GM12878 (cell line): ENCODE data around the gene OSBPL10. TPM values are rescaled to one million over a fixed set of nuclear protein-coding genes. Genes with fewer than 3 reads are reported as not detected.

Experiments
- ATAC-seq: fragments of 200-7000 bp; cut with Tn5 transposase; 3 replicates; pipeline ENCODE4 v1.9.1; 2020; ENCODE audit warnings: mild to moderate bottlenecking, moderate library complexity
- BruUV-seq: library from RNA; stranded (reverse); fragments of 400-500 nt; replicated peaks from 2 replicates; lab custom pipeline; 2021; lab: Mats Ljungman, UMichigan
- CTCF ChIA-PET: fragments of 300-600 bp; sonication (Branson Sonifier 250); formaldehyde crosslinking; extraction: SDS; loops from one replicate; lab custom pipeline; 2021; ENCODE audit warnings: inconsistent platforms; lab: Yijun Ruan, JAX
- POLR2A ChIA-PET: fragments of 350-600 bp; formaldehyde crosslinking; extraction: SDS; loops from one replicate; lab custom pipeline; 2021; ENCODE audit warnings: inconsistent platforms; lab: Charles Lee
- RAD21 ChIA-PET: fragments of 300-600 bp; sonication (Branson Sonifier 250); formaldehyde crosslinking; loops from one replicate; lab custom pipeline; 2023; ENCODE audit warnings: antibody characterized with exemption; ENCODE audit not compliant: unreplicated experiment; lab: Charles Lee
- SMC1A ChIA-PET: fragments of 300-600 bp; sonication (Branson Sonifier 250); formaldehyde crosslinking; loops from one replicate; lab custom pipeline; 2023; ENCODE audit not compliant: unreplicated experiment, uncharacterized antibody; lab: Charles Lee
- DNase-seq: peaks from one replicate; pipeline ENCODE4 v3.0.0-alpha.2; 2011; ENCODE audit warnings: low read depth, low spot score
- FAIRE-seq: peaks from 3 replicates; lab custom pipeline; 2011; peaks lifted over from hg19 to GRCh38; lab: Jason Lieb, UNC
- H2AFZ ChIP-seq: 2 replicates; pipeline ENCODE4 v1.6.0; 2011; ENCODE audit warnings: low read depth, low read length, control low read depth; ENCODE audit not compliant: control insufficient read depth
- H3K27ac ChIP-seq: 2 replicates; pipeline ENCODE4 v1.5.1; 2011; ENCODE audit warnings: control low read depth; ENCODE audit not compliant: control insufficient read depth, insufficient read depth
- H3K27me3 ChIP-seq, 2 experiments: replicated peaks in 1 of 2; 2 replicates each; pipeline versions ENCODE4 v1.6.0 to v1.6.1; 2011; ENCODE audit warnings: low read length in 1 of 2; ENCODE audit not compliant: control insufficient read depth in 2 of 2, insufficient read depth in 2 of 2
- H3K36me3 ChIP-seq, 2 experiments: 2 replicates each; pipeline ENCODE4 v1.5.1; 2011; ENCODE audit warnings: low read length in 1 of 2; ENCODE audit not compliant: control insufficient read depth in 2 of 2, insufficient read depth in 2 of 2
- H3K4me1 ChIP-seq: 2 replicates; pipeline ENCODE4 v1.6.1; 2011; ENCODE audit warnings: mild to moderate bottlenecking, low read length, moderate library complexity, mixed read lengths; ENCODE audit not compliant: control insufficient read depth, insufficient read depth
- H3K4me2 ChIP-seq: 2 replicates; pipeline ENCODE4 v1.6.0; 2011; ENCODE audit warnings: control low read depth; ENCODE audit not compliant: control insufficient read depth, insufficient read depth
- H3K4me3 ChIP-seq: fragments of 200-600 bp; sonication (generic); 2 replicates; pipeline ENCODE4 v1.5.1; 2016
- H3K79me2 ChIP-seq: 2 replicates; pipeline ENCODE4 v1.6.0; 2011; ENCODE audit warnings: low read length; ENCODE audit not compliant: control insufficient read depth, insufficient read depth
- H3K9ac ChIP-seq: 2 replicates; pipeline ENCODE4 v1.8.0; 2011; ENCODE audit warnings: low read length, control low read depth, mixed read lengths; ENCODE audit not compliant: control insufficient read depth, insufficient read depth
- H3K9me3 ChIP-seq: replicated peaks from 3 replicates; pipeline ENCODE4 v1.5.1; 2011; ENCODE audit warnings: mild to moderate bottlenecking, low read length; ENCODE audit not compliant: control insufficient read depth, insufficient read depth
- H4K20me1 ChIP-seq: 2 replicates; pipeline ENCODE4 v1.6.0; 2011; ENCODE audit not compliant: control insufficient read depth, insufficient read depth
- NFIC ChIP-seq: IDR thresholded peaks from 2 replicates; pipeline ENCODE4 v1.6.1; 2012; ENCODE audit warnings: low read depth, mild to moderate bottlenecking, inconsistent platforms, low read length, moderate library complexity
- TCF7 ChIP-seq: IDR thresholded peaks from 2 replicates; pipeline ENCODE4 v1.6.1; 2014; ENCODE audit warnings: antibody characterized with exemption, borderline replicate concordance
- ZNF622 ChIP-seq: fragments of 450-650 bp; IDR thresholded peaks from 2 replicates; pipeline ENCODE4 v1.6.1; 2017; ENCODE audit warnings: mild to moderate bottlenecking, inconsistent platforms
- WGBS: methylation state at CpG from one replicate; pipeline ENCODE4 v1.1.6; 2016; ENCODE audit warnings: low lambda C conversion rate; ENCODE audit not compliant: insufficient replicate concordance, insufficient coverage; ENCODE audit errors: missing lambda C conversion rate; 5-methylcytosine and 5-hydroxymethylcytosine counted together
- in situ Hi-C: fragments of 300-500 bp; cut with MboI; formaldehyde crosslinking; loops from 9 replicates; pipeline ENCODE4 v1.14.3; 2018; ENCODE audit warnings: mixed read lengths
- intact Hi-C: fragments of 100-400 bp; cut with micrococcal nuclease; formaldehyde crosslinking; loops from one replicate; pipeline ENCODE4 v1.14.2; 2022; ENCODE audit not compliant: unreplicated experiment
- polyA plus RNA-seq, 11 experiments: library from polyadenylated mRNA; depleted of rRNA in 4 of 11; unstranded in 6 of 11; stranded (reverse) in 5 of 11; fragments of >200 nt; fragmentation: Nextera tagmentation in 4 of 11; fragmentation: Illumina TruSeq in 1 of 11; extraction: Ambion mirVana in 4 of 11; extraction: Trizol in 1 of 11; gene quantifications; 1 replicate in 1 of 11; 2 replicates in 10 of 11; pipeline versions ENCODE4 v1.2.1 to v1.2.3, GENCODE V29; 2011 to 2016; ENCODE audit warnings: inconsistent platforms in 2 of 11, missing spikeins in 2 of 11, low read depth in 1 of 11
- total RNA-seq, 4 experiments: library from RNA; depleted of rRNA in 3 of 4; stranded (reverse); fragments of >200 nt in 3 of 4; fragmentation: Illumina TruSeq in 1 of 4; extraction: Trizol in 1 of 4; gene quantifications; 2 replicates each; pipeline versions ENCODE4 v1.2.1 to v1.2.3, GENCODE V29; 2013 to 2021
- TF ChIP-seq, protein P1 (sequence below): fragments of 450-650 bp; IDR thresholded peaks from 2 replicates; pipeline ENCODE4 v1.6.1; 2017; ENCODE audit warnings: borderline replicate concordance
- TF ChIP-seq, protein P2 (sequence below): fragments of 450-650 bp; IDR thresholded peaks from 2 replicates; pipeline ENCODE4 v1.6.1; 2017; ENCODE audit warnings: low read depth, mild to moderate bottlenecking, moderate library complexity

The OSBPL10 gene
- total and polyA plus RNA-seq, 10 of the 15 experiments (the other 5 are each of a cell fraction or from before 2014, with no cell fraction given): 0.03 to 0.25 (median 0.09) TPM; not detected in 5

DNA sequence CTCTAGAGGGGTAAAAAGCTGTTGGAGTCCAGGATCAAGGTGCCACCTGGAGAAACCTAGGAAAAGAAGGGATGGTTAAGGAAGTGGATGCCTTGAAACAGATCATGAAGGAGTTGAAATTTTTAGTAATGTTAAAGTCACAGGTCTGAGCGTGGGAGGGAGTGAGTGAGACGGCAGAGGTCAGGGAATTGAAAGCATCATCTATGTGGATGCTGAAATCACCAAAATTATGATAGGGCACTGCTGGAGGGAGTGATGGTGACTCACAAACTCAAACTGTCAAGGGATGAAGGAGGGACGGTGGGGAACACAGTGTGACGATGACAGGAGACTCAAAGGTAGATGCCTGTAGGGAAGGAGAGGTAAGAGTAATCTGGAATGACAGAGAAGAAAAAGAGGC, 205.7 kb downstream of the OSBPL10 start:
- intact Hi-C loops: no loop called here
- WGBS: 61% methylated on average over 4 of the region's 4 CpGs
- no peaks in the 10 kb centered on the region for H3K79me2 ChIP-seq

More for the DNA sequence above, 205.7 kb downstream of the OSBPL10 start:
- in situ Hi-C loops: no loop called here
- no peaks in the 10 kb centered on the region for H3K4me1 ChIP-seq
- no peaks in the 10 kb centered on the region for H3K9me3 ChIP-seq
- no peak overlapping the region for H3K4me2 ChIP-seq
- no TSS peak for BruUV-seq
- no peak overlapping the region for H3K9ac ChIP-seq
- H2AFZ ChIP-seq: no peak overlapping the region
- TF ChIP-seq, protein P1, sequence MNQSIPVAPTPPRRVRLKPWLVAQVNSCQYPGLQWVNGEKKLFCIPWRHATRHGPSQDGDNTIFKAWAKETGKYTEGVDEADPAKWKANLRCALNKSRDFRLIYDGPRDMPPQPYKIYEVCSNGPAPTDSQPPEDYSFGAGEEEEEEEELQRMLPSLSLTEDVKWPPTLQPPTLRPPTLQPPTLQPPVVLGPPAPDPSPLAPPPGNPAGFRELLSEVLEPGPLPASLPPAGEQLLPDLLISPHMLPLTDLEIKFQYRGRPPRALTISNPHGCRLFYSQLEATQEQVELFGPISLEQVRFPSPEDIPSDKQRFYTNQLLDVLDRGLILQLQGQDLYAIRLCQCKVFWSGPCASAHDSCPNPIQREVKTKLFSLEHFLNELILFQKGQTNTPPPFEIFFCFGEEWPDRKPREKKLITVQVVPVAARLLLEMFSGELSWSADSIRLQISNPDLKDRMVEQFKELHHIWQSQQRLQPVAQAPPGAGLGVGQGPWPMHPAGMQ: no peak
- TF ChIP-seq ZNF622 (no peak), TCF7 (no peak), NFIC (no peak)
- TF ChIP-seq, protein P2, sequence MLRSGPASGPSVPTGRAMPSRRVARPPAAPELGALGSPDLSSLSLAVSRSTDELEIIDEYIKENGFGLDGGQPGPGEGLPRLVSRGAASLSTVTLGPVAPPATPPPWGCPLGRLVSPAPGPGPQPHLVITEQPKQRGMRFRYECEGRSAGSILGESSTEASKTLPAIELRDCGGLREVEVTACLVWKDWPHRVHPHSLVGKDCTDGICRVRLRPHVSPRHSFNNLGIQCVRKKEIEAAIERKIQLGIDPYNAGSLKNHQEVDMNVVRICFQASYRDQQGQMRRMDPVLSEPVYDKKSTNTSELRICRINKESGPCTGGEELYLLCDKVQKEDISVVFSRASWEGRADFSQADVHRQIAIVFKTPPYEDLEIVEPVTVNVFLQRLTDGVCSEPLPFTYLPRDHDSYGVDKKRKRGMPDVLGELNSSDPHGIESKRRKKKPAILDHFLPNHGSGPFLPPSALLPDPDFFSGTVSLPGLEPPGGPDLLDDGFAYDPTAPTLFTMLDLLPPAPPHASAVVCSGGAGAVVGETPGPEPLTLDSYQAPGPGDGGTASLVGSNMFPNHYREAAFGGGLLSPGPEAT: no peak
- TF ChIP-seq, all 136 proteins: peak for 0
- FAIRE-seq (no peak), ATAC-seq (no peak), DNase-seq (no peak)
- SMC1A ChIA-PET: no interaction called here
- no peaks in the 10 kb centered on the region; a peak in 1 of 4 replicates for H3K27me3 ChIP-seq
- H4K20me1 ChIP-seq: no peaks in the 10 kb centered on the region
- RAD21 ChIA-PET: no interaction called here
- no peak overlapping the region for H3K4me3 ChIP-seq
- CTCF ChIA-PET: no interaction called here
- POLR2A ChIA-PET: no interaction called here
- H3K27ac ChIP-seq: no peak overlapping the region
- no peaks in the 10 kb centered on the region for H3K36me3 ChIP-seq
